ENCODE data around the gene PRR23B. TPM values are rescaled to one million over a fixed set of nuclear protein-coding genes. Genes with fewer than 3 reads are reported as not detected.
"Not testable (repeated sequence)": the region's sequence is repeated elsewhere in the genome, so short reads cannot be mapped to it uniquely, and the experiment has no call there.

PRR23B gene
- total RNA-seq (not detected), polyA plus RNA-seq (not detected)

- no peak for DNase-seq (ENCODE audit: extremely low spot score)
- Histone ChIP-seq H3K27ac (ENCODE audit: low read depth) (no peak within 1 kb of the TSS), H3K4me3 (ENCODE audit: low read depth, low read length) (no peak within 1 kb of the TSS), H3K36me3 (ENCODE audit: insufficient read depth) (no peaks in the 10 kb centered on the region), H3K4me1 (ENCODE audit: insufficient read depth) (no peaks in the 10 kb centered on the region)
- WGBS, result 62% methylated on average over 19 of the region's 19 CpGs
Measured at GRCh38 chr3:139020868-139021234, at the start of gene PRR23B. Gene PRR23B, minus strand, starts transcription at chr3:139020926. Its CDS starts 265 bp downstream, at chr3:139020661.

GRCh38 chr3:139062918-139063317 is 42.2 kb upstream of the PRR23B start:
- Histone ChIP-seq H3K4me1 (ENCODE audit: insufficient read depth) (no peaks in the 10 kb centered on the region), H3K36me3 (ENCODE audit: insufficient read depth) (no peaks in the 10 kb centered on the region), H3K4me3 (ENCODE audit: low read depth, low read length) (no peak overlapping the region), H3K27ac (ENCODE audit: low read depth) (no peak overlapping the region)
- 29% methylated on average over 1 of the region's 1 CpG for WGBS
- no peak for DNase-seq (ENCODE audit: extremely low spot score)

DNA sequence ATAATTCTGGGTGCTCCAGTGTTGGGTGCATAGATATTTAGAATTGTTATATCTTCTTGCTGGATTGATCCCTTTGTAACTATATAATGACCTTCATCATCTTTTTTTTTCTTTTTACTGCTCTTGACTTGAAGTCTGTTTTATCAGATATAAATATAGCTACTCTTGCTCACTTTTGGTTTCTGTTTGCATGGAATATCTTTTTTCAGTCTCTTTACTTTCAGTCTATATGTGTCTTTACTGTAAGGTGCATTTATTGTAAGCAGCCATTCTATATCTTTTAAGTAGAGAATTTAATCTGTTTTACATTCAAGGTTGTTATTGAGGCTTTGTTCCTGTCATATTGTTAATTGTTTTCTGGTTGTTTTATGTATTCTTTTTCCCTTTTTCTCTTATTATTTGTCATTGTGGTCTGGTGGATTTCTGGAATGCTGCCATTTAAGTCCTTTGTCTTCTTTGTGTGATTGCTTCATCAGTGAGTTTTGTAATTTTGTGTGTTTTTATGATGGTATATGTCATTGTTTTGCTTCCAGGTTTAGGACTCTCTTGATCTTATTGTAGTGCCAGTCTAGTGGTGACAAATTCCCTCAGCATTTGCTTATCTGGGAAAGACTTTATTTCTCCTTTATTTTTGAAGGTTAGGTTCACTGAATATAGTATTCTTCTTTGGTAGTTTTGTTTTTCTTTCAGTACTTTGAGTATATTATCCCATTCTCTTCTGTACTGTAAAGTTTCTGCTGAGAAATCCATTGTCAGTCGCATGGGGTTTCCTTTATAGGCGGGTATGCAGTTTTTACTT is 32.3 kb upstream of the PRR23B start:
- Histone ChIP-seq H3K27ac (ENCODE audit: low read depth) (no peak overlapping the region), H3K36me3 (ENCODE audit: insufficient read depth) (no peaks in the 10 kb centered on the region), H3K4me1 (ENCODE audit: insufficient read depth) (no peaks in the 10 kb centered on the region), H3K4me3 (ENCODE audit: low read depth, low read length) (no peak overlapping the region)
- no peak for DNase-seq (ENCODE audit: extremely low spot score)
- 55% methylated on average over 2 of the region's 2 CpGs for WGBS

- DNase-seq (ENCODE audit: extremely low spot score), result no peak
- Histone ChIP-seq H3K27ac (ENCODE audit: low read depth) (no peak within 1 kb of the TSS), H3K4me1 (ENCODE audit: insufficient read depth) (no peaks in the 10 kb centered on the region), H3K4me3 (ENCODE audit: low read depth, low read length) (no peak within 1 kb of the TSS), H3K36me3 (ENCODE audit: insufficient read depth) (no peaks in the 10 kb centered on the region)
- 41% methylated on average over 77 of the region's 77 CpGs for WGBS
Measured at GRCh38 chr3:139044366-139045210, 23.9 kb upstream of the PRR23B start, which contains the start of gene PRR23C. Gene PRR23C, minus strand, starts transcription at chr3:139044892. Its CDS starts 272 bp downstream, at chr3:139044620.

DNA sequence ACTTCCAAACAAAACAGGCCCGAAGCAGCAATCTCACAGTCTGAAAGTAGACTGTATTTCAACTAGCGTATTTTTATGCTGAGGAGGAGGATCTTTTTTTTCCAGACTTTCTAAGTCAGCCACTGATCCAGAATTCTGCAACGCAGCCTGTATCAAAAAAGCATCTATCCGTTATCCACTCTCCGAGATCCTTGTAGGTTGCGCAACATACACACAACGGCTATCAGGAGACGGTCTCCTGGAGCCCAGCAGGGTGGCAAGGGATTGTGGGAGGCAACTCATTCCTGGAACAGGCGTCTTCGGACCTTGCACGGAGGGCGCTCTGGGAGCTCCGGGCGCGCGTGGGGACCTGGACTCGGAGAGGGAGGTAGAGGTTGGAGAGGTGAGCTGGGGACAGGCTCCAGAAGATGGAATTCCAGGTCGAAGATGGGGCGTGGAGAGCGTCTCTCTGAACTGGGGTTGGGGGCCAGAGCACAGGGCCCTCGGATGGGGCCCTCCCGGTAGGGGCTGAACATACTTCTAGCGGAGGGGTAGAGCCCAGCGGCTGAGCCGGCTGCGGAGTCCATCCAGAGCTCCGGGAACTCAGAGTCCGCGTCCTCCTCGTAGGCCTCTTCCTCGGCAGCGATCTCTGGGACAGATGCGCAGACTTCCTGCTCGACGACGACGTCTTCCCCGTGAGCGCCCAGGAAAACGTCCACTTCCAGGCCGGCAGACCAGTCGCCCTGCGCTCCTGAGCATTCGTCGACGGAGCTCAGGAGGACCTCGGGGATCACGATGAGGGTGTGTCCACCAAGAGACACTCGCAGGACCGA is 23.0 kb upstream of the PRR23B start:
- DNase-seq (ENCODE audit: extremely low spot score), result no peak
- H3K4me3 ChIP-seq (ENCODE audit: low read depth, low read length), result no peak overlapping the region
- WGBS, result 68% methylated on average over 50 of the region's 50 CpGs
- no peak overlapping the region for H3K27ac ChIP-seq (ENCODE audit: low read depth)
- no peaks in the 10 kb centered on the region for H3K36me3 ChIP-seq (ENCODE audit: insufficient read depth)
- no peaks in the 10 kb centered on the region for H3K4me1 ChIP-seq (ENCODE audit: insufficient read depth)

- Histone ChIP-seq H3K27ac (ENCODE audit: low read depth) (no peak overlapping the region), H3K4me1 (ENCODE audit: insufficient read depth) (no peaks in the 10 kb centered on the region), H3K36me3 (ENCODE audit: insufficient read depth) (no peaks in the 10 kb centered on the region), H3K4me3 (ENCODE audit: low read depth, low read length) (no peak overlapping the region)
- 76% methylated on average over 6 of the region's 6 CpGs for WGBS
- DNase-seq (ENCODE audit: extremely low spot score), result no peak
Measured at GRCh38 chr3:139037478-139037877, 16.8 kb upstream of the PRR23B start.

DNA sequence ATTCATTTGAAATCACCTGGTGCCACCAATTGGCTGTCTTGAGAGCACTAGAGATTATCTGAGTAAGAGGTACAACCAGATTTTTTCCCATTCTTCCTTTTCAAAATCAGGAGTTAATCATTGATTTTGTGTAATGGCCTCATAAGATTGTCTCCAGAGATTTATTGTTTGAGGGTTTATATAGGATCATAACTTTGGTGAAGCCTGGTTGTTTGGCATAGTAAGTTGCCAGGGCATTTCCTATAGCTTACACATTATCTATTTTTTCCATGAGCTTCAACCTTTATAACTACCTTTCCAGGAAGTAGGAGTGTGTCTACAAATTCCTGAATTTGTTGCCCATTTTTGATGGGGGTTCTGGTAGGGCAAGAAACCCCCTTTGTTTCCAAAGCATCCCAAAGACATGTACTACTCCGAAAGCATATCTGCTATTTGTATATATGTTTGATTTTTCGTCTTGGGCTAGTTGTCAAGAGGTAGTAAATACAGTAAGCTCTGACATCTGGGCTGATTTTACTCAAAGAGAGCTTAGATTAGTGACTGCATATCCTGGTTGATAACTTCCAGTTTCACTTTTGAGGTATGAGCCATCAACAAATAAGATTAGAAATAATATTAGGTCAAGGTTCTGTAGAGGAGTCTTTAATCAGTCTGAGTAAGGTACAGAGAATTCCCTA is 11.7 kb upstream of the PRR23B start:
- 67% methylated on average over 2 of the region's 2 CpGs for WGBS
- DNase-seq (ENCODE audit: extremely low spot score), result no peak
- Histone ChIP-seq H3K4me1 (ENCODE audit: insufficient read depth) (no peaks in the 10 kb centered on the region), H3K4me3 (ENCODE audit: low read depth, low read length) (no peak overlapping the region), H3K36me3 (ENCODE audit: insufficient read depth) (no peaks in the 10 kb centered on the region), H3K27ac (ENCODE audit: low read depth) (no peak overlapping the region)

DNA sequence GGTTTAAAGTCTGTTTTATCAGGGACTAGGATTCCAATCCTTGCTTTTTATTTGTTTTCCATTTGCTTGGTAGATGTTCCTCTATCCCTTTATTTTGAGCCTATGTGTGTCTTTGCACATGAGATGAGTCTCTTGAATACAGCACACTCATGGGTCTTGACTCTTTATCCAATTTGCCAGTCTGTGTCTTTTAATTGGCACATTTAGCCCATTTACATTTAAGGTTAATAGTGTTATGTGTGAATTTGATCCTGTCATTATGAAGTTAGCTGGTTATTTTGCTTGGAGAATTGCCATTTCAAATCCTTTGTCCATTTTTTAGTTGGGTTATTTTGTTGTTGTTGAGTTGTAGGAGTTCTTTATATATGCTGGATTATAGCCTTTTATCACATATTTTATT is 9.8 kb upstream of the PRR23B start:
- not testable (repeated sequence) for DNase-seq (ENCODE audit: extremely low spot score); H3K36me3 ChIP-seq (ENCODE audit: insufficient read depth); H3K27ac ChIP-seq (ENCODE audit: low read depth); H3K4me3 ChIP-seq (ENCODE audit: low read depth, low read length); H3K4me1 ChIP-seq (ENCODE audit: insufficient read depth)

DNA sequence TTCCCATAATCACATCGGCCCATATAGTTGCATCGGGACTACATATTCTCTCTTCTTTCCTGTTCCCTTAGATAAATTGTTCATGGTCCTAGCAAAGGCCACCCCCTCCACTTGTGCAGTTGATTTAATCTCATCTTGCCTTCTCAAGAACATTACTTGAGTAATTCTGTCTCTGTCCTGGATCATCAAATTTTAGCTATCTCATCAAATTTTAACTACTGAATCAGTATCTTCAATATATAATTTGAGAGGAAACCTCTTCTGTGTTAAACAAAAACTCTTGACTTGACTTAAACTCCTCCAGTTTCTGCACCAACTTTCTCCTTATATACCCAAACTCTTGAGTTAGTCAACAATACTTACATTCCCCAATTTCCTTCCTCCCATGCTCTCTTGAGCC is 4.2 kb upstream of the PRR23B start:
- no peak overlapping the region for H3K4me3 ChIP-seq (ENCODE audit: low read depth, low read length)
- no peaks in the 10 kb centered on the region for H3K4me1 ChIP-seq (ENCODE audit: insufficient read depth)
- 92% methylated on average over 2 of the region's 2 CpGs for WGBS
- H3K36me3 ChIP-seq (ENCODE audit: insufficient read depth), result no peaks in the 10 kb centered on the region
- no peak overlapping the region for H3K27ac ChIP-seq (ENCODE audit: low read depth)
- DNase-seq (ENCODE audit: extremely low spot score), result no peak

GRCh38 chr3:139020036-139020867 is 474 bp downstream of the PRR23B start:
- no peak for DNase-seq (ENCODE audit: extremely low spot score)
- 62% methylated on average over 81 of the region's 81 CpGs for WGBS

GRCh38 chr3:139016430-139017048 is 4.2 kb downstream of the PRR23B start:
- Histone ChIP-seq H3K27ac (ENCODE audit: low read depth) (no peak overlapping the region), H3K4me3 (ENCODE audit: low read depth, low read length) (no peak overlapping the region), H3K36me3 (ENCODE audit: insufficient read depth) (no peaks in the 10 kb centered on the region), H3K4me1 (ENCODE audit: insufficient read depth) (no peaks in the 10 kb centered on the region)
- WGBS, result 71% methylated on average over 3 of the region's 3 CpGs
- no peak for DNase-seq (ENCODE audit: extremely low spot score)

More at GRCh38 chr3:139020036-139020867, 474 bp downstream of the PRR23B start:
- no peaks in the 10 kb centered on the region for H3K4me1 ChIP-seq (ENCODE audit: insufficient read depth)
- no peaks in the 10 kb centered on the region for H3K36me3 ChIP-seq (ENCODE audit: insufficient read depth)
- H3K4me3 ChIP-seq (ENCODE audit: low read depth, low read length), result no peak overlapping the region
- no peak overlapping the region for H3K27ac ChIP-seq (ENCODE audit: low read depth)

DNA sequence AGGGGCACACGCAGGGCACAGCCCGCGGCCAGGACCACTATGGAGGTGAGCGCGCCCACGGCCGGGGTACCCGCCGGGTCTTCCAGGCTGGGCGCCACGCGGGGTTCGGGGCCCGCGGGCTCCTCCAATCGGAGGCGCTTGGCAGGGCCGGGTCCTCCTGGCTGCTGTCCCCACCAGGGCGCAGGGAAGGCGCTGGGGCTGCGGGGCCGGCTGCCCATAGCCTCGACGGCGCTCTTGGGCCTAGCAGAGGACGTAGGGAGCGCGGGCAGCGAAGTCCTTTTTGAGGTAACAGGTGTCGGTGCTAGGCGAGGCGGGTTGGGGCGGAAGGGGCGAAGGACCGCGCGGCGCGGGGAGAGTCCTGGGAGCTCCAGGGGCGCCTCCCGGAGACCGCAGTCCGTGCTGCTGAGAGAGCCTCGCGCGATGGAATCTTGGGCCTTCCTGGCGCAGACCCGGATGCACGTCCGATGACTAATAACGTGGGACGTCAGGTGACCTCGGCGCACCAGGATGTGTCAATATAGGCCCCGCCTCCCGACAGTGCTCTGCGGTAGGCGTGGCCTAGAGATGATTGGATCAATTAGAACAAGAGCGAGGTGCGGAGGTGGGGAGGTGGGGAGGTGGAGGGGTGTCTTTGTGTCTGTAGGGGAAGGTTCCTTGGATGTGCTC is 14.5 kb downstream of the PRR23B start, which contains the start of gene PRR23A:
TSS of gene PRR23A (minus strand) at position 218 of the 666 bp plus-strand sequence. CDS start at position 218, 0 bp downstream.
- WGBS, result 66% methylated on average over 60 of the region's 60 CpGs
- no peak within 1 kb of the TSS for H3K27ac ChIP-seq (ENCODE audit: low read depth)
- no peaks in the 10 kb centered on the region for H3K36me3 ChIP-seq (ENCODE audit: insufficient read depth)
- DNase-seq (ENCODE audit: extremely low spot score), result no peak
- no peaks in the 10 kb centered on the region for H3K4me1 ChIP-seq (ENCODE audit: insufficient read depth)
- H3K4me3 ChIP-seq (ENCODE audit: low read depth, low read length), result no peak within 1 kb of the TSS

Measured in urinary bladder (tissue), 4 donors.